ENCODE data around the gene ADAP1. TPM values are rescaled to one million over a fixed set of nuclear protein-coding genes. Genes with fewer than 3 reads are reported as not detected.

ADAP1 gene
- total RNA-seq, 1 experiment from 2014 or later = 34.0 TPM

DNA sequence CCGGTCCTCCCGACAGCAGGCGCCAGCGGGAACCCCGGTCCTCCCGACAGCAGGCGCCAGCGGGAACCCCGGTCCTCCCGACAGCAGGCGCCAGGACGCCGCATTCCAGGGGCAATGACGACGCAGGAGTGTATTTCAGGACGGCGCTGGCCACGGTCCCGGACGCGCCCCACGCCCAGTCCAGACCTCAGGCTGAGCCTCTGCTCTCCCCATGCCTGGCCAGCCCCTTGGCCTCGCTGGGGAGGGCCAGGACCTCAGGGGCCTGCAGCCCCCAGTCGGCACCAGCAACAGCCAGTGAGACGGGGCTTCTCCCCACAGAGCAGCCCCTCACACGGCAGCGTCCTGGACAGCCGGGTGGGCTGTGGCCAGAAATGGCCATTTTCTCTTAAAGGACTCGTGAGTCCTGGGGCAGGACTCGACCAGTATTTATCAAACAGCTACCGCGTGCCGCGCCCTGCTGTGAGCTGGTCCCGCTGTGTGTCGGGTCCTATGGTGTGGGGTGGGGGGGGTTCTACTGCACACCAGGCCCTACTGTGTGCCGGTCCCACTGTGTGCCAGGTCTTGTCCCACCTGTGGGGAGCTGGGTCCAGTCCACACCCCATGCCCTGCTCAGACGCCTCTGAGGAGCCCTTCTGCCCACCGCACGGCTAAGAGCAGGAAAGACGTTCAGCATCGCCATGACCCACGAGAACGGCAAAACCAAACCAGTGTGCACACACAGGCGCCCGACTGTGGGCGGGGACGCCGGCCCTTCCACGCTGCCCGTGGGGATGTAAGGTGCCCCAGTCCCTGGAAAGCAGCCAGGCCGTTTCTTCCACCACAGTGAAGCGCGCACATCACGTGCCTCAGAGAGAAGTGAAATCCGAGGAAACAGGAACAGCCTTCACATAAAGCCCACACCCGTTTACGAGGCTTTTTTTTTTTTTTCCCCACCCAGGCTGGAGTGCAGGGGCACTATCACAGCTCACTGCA lies 44.8 kb downstream of the ADAP1 start:
- TF ChIP-seq SRF (IDR thresholded peaks at IDR 0.05; ENCODE audit: low read depth) (no peak), POLR2AphosphoS5 (IDR thresholded peaks at IDR 0.05; ENCODE audit: low read depth, low read length) (no peak), SIN3A (IDR thresholded peaks at IDR 0.05; ENCODE audit: low read depth) (no peak), CBX3 (IDR thresholded peaks at IDR 0.05; ENCODE audit: low read depth) (no peak), TCF7L2 (IDR thresholded peaks at IDR 0.05; ENCODE audit: borderline replicate concordance, extremely low read depth, insufficient read depth, insufficient read length) (no peak)
- TF ChIP-seq, protein P1, sequence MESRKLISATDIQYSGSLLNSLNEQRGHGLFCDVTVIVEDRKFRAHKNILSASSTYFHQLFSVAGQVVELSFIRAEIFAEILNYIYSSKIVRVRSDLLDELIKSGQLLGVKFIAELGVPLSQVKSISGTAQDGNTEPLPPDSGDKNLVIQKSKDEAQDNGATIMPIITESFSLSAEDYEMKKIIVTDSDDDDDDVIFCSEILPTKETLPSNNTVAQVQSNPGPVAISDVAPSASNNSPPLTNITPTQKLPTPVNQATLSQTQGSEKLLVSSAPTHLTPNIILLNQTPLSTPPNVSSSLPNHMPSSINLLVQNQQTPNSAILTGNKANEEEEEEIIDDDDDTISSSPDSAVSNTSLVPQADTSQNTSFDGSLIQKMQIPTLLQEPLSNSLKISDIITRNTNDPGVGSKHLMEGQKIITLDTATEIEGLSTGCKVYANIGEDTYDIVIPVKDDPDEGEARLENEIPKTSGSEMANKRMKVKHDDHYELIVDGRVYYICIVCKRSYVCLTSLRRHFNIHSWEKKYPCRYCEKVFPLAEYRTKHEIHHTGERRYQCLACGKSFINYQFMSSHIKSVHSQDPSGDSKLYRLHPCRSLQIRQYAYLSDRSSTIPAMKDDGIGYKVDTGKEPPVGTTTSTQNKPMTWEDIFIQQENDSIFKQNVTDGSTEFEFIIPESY (IDR thresholded peaks at IDR 0.05; ENCODE audit: extremely low read depth, insufficient replicate concordance, low read length) = no peak
- TF ChIP-seq, protein P2, sequence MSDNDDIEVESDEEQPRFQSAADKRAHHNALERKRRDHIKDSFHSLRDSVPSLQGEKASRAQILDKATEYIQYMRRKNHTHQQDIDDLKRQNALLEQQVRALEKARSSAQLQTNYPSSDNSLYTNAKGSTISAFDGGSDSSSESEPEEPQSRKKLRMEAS (IDR thresholded peaks at IDR 0.05) = no peak
- TF ChIP-seq, protein P3, sequence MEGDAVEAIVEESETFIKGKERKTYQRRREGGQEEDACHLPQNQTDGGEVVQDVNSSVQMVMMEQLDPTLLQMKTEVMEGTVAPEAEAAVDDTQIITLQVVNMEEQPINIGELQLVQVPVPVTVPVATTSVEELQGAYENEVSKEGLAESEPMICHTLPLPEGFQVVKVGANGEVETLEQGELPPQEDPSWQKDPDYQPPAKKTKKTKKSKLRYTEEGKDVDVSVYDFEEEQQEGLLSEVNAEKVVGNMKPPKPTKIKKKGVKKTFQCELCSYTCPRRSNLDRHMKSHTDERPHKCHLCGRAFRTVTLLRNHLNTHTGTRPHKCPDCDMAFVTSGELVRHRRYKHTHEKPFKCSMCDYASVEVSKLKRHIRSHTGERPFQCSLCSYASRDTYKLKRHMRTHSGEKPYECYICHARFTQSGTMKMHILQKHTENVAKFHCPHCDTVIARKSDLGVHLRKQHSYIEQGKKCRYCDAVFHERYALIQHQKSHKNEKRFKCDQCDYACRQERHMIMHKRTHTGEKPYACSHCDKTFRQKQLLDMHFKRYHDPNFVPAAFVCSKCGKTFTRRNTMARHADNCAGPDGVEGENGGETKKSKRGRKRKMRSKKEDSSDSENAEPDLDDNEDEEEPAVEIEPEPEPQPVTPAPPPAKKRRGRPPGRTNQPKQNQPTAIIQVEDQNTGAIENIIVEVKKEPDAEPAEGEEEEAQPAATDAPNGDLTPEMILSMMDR (IDR thresholded peaks at IDR 0.05 in 2 of 3, conservative IDR thresholded peaks at IDR 0.05 in 1 of 3; ENCODE audit: borderline replicate concordance in 1 of 3, insufficient read depth in 1 of 3, low read depth in 2 of 3, low read length in 2 of 3) = no peak
- Histone ChIP-seq H3K27me3 (ENCODE audit: insufficient read depth, low read length) (0 out of 2 replicates have a peak, but pooled peaks cover 2% of the 10 kb centered on the region), H3K4me3 (replicated peaks in 1 of 2; ENCODE audit: low read depth in 1 of 2, low read length in 2 of 2) (peak overlapping the region; percentile 27 to 48), H3K9ac (ENCODE audit: low read length) (peak overlapping the region; percentile 53), H3K9me3 (ENCODE audit: control insufficient read depth in 1 of 2, insufficient read depth in 1 of 2, low read depth in 1 of 2, low read length in 2 of 2) (no peaks in the 10 kb centered on the region), H3K4me1 (ENCODE audit: control insufficient read depth in 1 of 2, insufficient read depth in 2 of 2, low read length in 2 of 2) (peaks cover 6 to 20% of the 10 kb centered on the region in 2 experiments), H3K79me2 (ENCODE audit: insufficient read depth, low read length) (no peaks in the 10 kb centered on the region), H3K36me3 (ENCODE audit: control insufficient read depth in 1 of 2, insufficient read depth in 2 of 2, low read length in 2 of 2) (no peaks in the 10 kb centered on the region), H3K9me2 (ENCODE audit: insufficient read depth) (no peaks in the 10 kb centered on the region), H3K27ac (ENCODE audit: low read depth, low read length) (peak overlapping the region; percentile 54; the same call in 1 of the 2 replicates), H4K20me1 (ENCODE audit: insufficient read depth) (no peaks in the 10 kb centered on the region), H3K4me2 (ENCODE audit: low read length) (peak overlapping the region; percentile 73), H2AFZ (ENCODE audit: low read depth, low read length, poor library complexity, severe bottlenecking) (no peak overlapping the region)
- POLR2A ChIA-PET = no interaction called here
- intact Hi-C loops (cut with micrococcal nuclease) = loop anchor here (2.0 to 10.0 kb wide), 2 partner anchors 45 to 155 kb away; partner anchors contain the start of gene ADAP1
- DNase-seq (ENCODE audit: low read depth, low spot score) (no peak), ATAC-seq (peak; percentile 58)
- RAD21 ChIA-PET (ENCODE audit: low non-redundant PET in 1 of 2, low total read pairs in 2 of 2, uncharacterized antibody in 2 of 2, unreplicated experiment in 2 of 2) = interaction anchor here in 1 of 2 experiments (0.6 kb wide), 1 partner anchor 30 kb away, joined by 7 read pairs; no protein-coding TSS in a partner anchor
- no TSS peak for BruUV-seq (replicated peaks)
- CTCF ChIA-PET = interaction anchor here (1.4 kb wide), 1 partner anchor 35 kb away, joined by 3 read pairs; no protein-coding TSS in a partner anchor
